ENCODE results near the gene ABCA9.
"Not testable (repeated sequence)": the region's sequence is repeated elsewhere in the genome, so short reads cannot be mapped to it uniquely, and the experiment has no call there.

Gene ABCA9

DNA sequence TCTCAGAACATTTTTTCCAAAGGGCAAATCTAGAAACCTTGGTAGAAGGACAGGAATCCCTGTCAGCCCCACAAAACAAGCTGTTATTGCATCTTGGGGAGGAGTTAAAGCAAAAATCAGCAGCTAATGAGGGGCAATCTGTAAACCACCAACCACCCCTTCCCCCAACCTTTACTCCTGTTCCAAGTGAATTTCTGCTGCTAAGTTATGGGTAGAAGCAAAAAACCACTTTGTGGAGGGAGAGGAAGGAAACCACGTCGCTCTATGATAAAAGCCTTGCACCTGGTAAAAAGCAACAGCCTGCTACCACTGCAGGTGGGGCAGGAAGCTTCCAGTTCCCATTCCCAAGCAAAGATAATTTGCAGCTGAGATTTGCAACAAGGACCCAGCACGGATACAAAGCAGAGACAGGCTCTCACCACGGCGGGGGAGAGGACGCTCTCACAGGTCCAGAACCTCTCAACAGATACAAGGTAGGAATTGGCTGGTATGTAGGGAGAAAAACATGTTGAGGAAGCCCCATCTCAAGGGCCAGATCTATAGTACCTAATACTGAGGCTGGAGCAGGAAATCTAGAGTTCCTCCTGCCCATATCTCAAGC is 116.2 kb downstream of the ABCA9 start:
- in situ Hi-C loops (cut with MboI; ENCODE audit: low pct_unique_long_range_greater_than_20kb, low sequenced_read_pairs, unreplicated experiment): no loop called here
- TF ChIP-seq, protein P1, sequence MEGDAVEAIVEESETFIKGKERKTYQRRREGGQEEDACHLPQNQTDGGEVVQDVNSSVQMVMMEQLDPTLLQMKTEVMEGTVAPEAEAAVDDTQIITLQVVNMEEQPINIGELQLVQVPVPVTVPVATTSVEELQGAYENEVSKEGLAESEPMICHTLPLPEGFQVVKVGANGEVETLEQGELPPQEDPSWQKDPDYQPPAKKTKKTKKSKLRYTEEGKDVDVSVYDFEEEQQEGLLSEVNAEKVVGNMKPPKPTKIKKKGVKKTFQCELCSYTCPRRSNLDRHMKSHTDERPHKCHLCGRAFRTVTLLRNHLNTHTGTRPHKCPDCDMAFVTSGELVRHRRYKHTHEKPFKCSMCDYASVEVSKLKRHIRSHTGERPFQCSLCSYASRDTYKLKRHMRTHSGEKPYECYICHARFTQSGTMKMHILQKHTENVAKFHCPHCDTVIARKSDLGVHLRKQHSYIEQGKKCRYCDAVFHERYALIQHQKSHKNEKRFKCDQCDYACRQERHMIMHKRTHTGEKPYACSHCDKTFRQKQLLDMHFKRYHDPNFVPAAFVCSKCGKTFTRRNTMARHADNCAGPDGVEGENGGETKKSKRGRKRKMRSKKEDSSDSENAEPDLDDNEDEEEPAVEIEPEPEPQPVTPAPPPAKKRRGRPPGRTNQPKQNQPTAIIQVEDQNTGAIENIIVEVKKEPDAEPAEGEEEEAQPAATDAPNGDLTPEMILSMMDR (IDR thresholded peaks at IDR 0.05; ENCODE audit: extremely low read depth, insufficient read depth, missing control alignments): no peak
- no peak for DNase-seq (ENCODE audit: low spot score)

DNA sequence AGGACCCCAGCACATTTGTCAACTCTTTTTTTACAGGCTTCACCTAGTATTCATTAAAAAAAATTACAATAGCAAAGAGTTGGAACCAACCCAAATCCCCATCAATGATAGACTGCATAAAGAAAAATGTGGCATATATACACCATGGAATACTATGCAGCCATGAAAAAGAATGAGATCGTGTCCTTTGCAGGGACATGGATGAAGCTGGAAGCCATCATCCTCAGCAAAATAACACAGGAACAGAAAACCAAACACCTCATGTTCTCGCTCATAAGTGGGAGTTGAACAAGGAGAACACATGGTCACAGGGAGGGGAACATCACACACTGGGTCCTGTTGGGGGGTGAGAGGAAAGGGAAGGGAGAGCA is 116.9 kb downstream of the ABCA9 start:
- in situ Hi-C loops (cut with MboI; ENCODE audit: low pct_unique_long_range_greater_than_20kb, low sequenced_read_pairs, unreplicated experiment); DNase-seq (ENCODE audit: low spot score): not testable (repeated sequence)

DNA sequence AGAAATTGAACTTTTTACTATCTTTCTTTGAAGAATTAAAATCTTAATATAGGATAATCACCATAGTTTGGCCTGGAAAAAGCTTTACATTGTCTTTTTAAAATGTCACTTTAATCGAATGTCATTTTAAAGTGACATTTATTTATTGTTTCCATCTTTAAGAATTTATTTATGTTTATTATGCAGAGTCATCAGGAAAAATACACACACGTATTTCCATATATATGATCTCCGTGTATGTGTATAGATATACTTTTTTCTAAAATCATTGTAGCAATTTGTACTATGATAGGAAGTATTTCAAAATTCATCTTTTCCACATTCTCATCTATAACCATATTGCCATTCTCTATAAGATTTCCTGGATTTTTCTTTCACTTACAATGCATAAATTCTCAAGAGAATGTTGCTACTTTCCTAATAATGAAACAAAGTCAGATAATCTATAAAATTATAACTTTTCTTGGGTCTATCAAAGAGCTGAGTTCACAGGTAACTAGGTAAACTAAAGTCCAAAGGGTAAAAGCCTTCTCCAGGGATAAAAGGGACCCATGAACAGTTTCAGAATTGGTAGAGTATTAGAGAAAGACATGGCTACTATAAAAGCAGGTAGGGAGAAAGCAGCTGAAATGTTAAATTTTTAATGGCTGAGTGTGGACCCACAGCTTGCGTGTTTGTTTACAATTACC is 117.5 kb downstream of the ABCA9 start:
- no peak for DNase-seq (ENCODE audit: low spot score)
- in situ Hi-C loops (cut with MboI; ENCODE audit: low pct_unique_long_range_greater_than_20kb, low sequenced_read_pairs, unreplicated experiment): no loop called here
- TF ChIP-seq, protein P1 (IDR thresholded peaks at IDR 0.05; ENCODE audit: extremely low read depth, insufficient read depth, missing control alignments): no peak

DNA sequence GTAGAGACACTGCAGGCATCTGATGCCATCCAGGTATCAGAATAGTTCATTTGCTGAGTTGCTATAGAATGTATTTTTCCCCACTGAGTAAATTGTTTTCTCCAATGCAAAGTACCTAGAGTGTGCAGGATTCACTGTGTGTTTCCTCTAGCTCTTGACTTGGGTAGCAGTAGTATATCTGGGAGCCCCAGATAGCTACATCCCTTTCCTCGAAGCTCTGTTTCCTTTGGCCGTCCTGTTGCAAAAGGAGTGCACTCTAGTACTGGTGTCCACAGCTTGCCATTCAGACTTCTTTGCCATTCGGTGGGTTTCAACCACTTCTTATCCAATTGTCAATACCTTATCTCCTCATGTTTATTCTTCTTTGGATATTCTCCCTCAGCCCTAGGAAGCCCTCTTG is 118.3 kb downstream of the ABCA9 start:
- DNase-seq (ENCODE audit: low spot score): no peak
- TF ChIP-seq, protein P1 (IDR thresholded peaks at IDR 0.05; ENCODE audit: extremely low read depth, insufficient read depth, missing control alignments): no peak
- in situ Hi-C loops (cut with MboI; ENCODE audit: low pct_unique_long_range_greater_than_20kb, low sequenced_read_pairs, unreplicated experiment): no loop called here

DNA sequence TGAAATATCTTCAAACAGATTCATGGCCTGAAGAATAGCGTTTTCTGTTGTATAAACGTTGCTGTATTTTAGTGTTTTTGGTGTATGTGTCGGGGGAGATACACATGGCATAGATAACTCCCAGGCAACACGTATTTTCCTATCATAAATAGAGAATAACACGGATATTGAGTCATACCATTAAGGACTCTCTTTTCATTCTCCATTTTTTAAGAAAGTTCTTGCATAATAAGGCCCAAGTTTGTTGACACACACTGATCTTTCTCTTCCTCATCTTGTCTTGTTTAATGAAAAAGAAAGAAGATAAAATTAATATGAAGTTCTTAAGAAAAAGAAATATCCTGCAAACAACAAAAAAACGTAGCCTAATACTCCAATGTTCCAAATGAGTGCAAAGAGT is 119.0 kb downstream of the ABCA9 start:
- DNase-seq (ENCODE audit: low spot score): no peak
- in situ Hi-C loops (cut with MboI; ENCODE audit: low pct_unique_long_range_greater_than_20kb, low sequenced_read_pairs, unreplicated experiment): no loop called here
- TF ChIP-seq, protein P1 (IDR thresholded peaks at IDR 0.05; ENCODE audit: extremely low read depth, insufficient read depth, missing control alignments): no peak

DNA sequence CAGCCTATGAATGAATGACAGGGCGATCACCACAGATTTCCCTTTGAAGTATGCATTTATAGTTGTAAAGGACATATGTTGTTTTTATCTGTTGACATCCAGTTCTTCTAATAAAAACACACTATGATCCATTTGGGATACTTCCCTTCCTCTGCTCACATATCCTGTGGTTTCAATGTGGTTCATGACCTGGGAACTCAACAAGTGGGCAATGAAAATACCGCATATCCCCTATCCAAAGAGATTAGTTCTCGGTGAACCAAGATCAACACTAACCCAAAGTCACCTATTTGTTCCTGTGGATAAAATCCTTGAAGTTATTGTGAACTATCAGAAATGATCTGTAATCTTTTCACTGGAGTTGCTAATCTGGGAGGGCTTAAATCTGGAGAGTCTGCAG is 121.5 kb downstream of the ABCA9 start:
- TF ChIP-seq, protein P1 (IDR thresholded peaks at IDR 0.05; ENCODE audit: extremely low read depth, insufficient read depth, missing control alignments): no peak
- no peak for DNase-seq (ENCODE audit: low spot score)
- in situ Hi-C loops (cut with MboI; ENCODE audit: low pct_unique_long_range_greater_than_20kb, low sequenced_read_pairs, unreplicated experiment): no loop called here

DNA sequence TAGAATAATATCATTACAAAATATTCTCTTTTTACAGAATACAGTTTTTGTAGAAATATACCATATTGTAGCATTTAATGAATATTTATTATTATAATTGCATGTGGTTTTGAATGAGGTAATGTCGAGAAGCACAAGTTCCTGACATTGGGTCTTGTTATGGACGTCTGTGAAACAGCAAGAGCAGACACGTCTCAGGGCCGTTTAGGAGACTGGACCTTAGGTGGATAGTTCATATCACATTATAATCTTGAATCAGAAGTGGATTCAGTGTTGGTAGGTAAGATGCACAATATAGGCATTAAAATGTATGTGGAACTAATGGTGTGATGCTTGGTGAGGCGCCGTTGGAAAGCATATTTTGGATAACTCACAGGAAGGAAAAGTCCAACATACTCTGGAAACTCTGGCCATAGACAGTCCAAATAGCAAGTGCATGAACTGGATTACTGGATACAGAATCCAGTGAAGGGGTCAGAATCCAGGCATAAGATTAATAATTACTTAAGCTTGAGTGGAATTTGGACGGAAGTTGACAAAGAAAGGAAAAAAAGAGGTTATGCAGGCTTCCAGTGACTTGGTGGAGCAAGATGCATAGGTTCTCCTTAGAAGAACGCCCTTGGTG is 122.7 kb downstream of the ABCA9 start:
- in situ Hi-C loops (cut with MboI; ENCODE audit: low pct_unique_long_range_greater_than_20kb, low sequenced_read_pairs, unreplicated experiment): no loop called here
- no peak for DNase-seq (ENCODE audit: low spot score)
- TF ChIP-seq, protein P1 (IDR thresholded peaks at IDR 0.05; ENCODE audit: extremely low read depth, insufficient read depth, missing control alignments): no peak

Measured in GM13977 (cell line).